CD4-positive, alpha-beta T cell treated with Interleukin-17A for 1 hour (primary cell): ENCODE measurements around the gene OBSCN.
A peak's percentile ranks its signal among the peaks of the same experiment; 100 is the strongest.

Experiments used
- DNase-seq: peaks from one replicate; pipeline ENCODE4 v3.0.0-alpha.2; 2020

The OBSCN gene

GRCh38 chr1:228170666-228171065 is 37.2 kb upstream of the OBSCN start:
- DNase-seq = no peak

DNA sequence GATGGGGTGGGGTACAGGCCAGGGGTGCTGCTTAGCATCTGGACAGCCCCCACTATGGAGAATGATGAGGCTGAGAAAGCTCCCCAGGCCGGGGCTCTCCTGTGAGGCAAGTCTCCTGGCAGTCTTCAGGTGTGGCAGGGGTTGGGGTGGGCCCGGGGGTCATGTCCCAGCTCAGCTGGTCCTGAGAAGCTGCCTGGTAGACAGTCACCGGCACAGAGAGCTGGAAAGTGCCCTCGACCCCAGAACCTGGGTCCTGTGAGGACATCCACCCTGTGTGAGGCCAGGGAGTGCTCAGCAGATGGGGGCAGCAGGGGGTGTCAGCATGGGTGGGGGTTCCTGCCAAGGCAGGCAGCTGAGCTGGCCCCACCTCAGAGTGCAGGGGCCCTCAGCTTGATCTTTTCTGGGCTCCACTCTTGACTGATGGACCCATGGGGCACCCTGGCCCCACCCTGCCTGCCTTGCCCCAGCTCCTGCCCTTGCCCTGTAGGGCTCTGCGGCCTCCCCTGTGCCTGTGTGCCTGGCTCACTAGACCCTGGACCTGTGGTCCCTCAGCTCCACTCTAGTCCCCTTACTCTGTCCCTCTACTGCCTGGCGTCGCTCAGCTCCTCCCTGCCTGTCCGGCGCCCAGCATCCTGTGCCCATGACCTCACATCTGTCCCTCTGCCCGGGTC is 36.5 kb upstream of the OBSCN start:
- no peak for DNase-seq

DNA sequence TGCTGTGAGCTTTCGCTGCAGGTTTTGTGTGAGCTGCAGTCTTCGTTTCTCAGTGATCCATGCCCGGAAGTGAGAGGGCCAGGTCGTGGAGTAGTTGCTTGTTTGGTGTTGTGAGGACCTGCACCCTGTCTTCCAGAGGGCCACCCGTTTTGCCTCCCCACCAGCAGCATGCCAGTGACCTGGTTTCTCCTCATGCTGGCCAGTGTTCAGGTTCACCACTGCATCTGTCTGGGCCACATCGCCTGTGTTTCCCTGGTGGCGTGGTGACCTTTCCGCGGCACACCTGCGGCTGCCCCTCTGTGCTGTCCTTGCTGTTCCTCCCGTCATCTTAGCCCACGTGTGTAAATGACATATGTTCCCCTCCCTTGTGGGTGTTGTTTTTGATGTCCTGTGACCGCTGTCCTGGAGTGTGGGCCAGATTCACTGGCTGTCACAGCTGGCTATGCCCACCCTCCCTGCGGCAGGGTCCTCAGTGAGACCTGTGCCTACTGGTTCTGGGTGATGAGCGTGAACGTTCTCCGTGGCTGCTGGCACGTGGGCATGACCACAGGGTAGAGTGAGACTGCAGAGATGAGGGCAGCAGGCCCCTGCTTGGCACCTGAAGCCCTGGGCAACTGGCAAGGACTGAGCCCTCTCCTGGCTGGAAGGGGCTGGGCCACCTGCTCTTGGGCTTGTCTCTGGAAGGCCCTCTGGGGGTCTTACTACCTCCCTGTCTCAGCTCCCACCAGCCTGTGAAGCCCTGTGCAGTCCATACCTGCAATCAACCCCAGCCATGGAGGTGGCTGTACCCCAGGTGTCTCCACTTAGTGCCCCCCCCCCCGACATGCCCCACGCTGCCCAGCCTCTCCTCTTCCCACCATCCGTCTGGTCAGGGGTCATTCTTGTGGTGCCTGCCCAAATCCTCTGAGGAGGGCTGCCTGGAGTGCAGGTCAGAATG is 35.0 kb upstream of the OBSCN start:
- no peak for DNase-seq

DNA sequence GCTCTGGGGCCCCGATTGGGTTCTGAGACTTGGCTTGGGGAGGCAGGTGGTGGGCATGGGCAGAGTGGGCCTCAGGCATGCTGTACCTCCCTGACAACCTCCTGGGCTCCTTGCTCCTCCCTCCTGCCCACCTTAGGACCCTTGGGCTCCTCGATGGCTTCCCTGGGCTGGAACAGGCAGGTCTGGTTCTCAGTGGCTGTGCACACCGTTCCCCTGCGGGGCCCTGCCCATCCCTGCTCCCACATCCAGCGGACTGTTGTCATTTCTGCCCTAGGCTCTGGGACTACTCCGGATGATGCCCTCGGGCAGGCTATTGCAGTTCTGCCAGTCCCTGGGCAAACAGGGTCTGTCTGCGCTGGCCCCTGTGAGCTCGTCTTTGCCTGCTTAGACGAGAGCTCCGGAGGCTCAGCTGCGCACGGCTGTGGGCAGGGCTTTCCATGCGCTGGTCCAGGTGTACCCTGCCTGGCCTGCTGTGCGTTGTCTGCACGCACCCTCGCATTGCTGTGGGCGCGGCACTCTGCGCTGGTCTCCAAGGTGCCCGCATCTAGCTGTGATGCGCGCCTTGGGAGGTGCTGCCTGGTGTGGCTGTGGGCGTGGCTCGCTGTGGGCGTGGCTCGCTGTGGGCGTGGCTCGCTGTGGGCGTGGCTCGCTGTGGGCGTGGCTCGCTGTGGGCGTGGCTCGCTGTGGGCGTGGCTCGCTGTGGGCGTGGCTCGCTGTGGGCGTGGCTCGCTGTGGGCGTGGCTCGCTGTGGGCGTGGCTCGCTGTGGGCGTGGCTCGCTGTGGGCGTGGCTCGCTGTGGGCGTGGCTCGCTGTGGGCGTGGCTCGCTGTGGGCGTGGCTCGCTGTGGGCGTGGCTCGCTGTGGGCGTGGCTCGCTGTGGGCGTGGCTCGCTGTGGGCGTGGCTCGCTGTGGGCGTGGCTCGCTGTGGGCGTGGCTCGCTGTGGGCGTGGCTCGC is 34.0 kb upstream of the OBSCN start:
- peak; percentile 44 for DNase-seq

DNA sequence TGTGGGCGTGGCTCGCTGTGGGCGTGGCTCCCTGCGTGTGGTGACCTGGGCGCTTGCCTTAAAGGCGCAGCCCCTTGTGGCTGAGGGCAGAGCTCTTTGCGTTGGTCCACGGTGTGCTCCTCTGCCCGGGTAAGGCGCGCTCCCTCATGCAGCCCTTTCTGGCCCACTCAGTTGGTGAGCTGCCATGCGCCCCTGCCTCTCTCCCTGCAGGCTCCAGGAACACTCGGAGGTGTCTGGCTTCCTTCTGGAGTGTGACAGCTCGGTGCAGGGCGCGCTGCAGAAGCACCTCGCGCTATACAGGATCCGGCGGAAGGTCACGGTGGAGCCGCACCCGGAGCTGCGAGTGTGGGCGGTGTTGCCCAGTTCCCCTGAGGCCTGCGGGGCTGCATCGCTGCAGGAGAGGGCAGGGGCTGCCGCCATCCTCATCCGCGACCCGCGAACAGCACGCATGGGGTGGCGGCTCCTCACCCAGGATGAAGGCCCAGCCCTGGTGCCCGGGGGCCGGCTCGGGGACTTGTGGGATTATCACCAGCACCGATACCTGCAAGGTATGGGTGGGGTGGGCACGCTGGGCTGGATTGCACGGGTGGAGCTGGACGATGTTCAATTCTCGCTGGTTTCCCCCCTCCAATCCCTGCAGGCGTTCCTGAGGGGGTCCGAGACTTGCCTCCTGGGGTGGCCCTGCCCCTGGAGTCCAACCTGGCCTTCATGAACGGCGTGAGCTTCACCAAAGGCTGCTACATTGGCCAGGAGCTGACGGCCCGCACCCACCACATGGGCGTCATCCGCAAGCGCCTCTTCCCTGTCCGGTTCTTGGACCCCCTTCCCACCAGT is 33.1 kb upstream of the OBSCN start:
- peak; percentile 61 for DNase-seq

GRCh38 chr1:228175316-228176023 is 32.4 kb upstream of the OBSCN start:
- no peak for DNase-seq

DNA sequence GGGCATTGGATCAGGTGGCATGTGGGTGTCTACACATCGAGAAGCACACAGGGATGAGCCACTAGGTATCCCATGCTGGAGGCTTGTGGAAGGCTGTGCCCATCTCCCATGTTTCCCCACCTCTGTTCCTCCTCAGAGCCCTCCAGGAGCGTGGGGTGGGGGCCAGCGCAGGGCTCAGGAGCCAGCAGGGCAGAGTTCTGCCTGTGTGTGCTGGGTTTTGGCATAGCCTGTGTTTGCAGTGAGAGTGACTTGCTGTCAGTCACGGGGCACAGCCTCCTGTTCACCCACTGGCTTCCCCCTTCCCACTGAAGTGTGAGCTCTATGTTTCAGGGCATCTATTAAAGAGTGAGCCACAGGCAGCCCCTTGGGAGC is 31.8 kb upstream of the OBSCN start:
- DNase-seq = no peak

DNA sequence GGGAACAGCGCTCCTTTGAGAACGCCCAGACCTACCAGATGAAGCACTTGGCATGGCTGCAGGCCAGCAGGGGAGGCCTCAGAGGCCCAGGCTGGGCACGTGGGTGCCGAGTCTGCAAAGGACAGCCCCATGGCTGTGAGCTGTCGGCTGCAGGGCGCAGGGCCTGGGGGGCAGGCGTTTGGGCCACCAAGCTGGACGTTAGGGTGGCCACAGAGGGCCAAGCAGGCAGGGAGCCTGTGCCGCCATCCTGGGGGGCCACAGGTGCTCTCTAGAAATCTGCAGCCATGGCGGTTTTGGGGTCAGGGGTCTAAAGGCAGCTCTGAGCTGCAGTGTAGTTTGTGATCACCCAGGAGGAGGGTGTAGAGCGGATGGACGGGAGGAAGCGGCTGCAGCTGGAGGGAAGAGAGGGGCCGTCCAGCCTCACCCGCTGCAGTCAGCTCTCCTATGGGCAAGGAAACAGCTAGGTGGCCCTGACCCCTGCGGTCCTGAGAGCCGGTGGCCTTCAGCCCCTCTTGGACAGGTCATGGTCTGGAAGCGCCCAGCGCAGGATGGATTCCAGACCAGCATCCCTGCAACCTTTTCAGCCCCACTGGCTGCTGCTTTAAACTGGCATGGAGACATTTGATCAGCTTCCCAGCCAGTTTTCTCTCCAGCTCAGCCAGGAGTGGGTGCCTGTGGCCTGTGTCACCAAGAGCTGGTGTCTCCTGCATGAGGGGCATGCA is 31.2 kb upstream of the OBSCN start:
- no peak for DNase-seq

DNA sequence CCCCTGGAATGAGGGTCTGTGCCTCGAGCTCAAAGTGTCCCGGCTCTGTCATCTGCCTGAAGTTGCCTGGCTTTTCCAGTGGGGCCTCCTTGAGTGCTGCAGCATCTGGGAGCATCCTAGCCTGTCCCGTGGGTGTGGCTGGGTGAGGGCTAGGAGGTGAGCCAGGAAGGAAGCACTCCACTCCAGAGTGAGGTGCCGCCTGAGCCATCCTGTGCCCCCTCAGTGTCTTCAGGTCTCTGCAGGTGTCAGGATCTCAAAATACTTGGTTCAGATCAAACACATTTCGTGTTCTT is 30.7 kb upstream of the OBSCN start:
- DNase-seq = no peak

DNA sequence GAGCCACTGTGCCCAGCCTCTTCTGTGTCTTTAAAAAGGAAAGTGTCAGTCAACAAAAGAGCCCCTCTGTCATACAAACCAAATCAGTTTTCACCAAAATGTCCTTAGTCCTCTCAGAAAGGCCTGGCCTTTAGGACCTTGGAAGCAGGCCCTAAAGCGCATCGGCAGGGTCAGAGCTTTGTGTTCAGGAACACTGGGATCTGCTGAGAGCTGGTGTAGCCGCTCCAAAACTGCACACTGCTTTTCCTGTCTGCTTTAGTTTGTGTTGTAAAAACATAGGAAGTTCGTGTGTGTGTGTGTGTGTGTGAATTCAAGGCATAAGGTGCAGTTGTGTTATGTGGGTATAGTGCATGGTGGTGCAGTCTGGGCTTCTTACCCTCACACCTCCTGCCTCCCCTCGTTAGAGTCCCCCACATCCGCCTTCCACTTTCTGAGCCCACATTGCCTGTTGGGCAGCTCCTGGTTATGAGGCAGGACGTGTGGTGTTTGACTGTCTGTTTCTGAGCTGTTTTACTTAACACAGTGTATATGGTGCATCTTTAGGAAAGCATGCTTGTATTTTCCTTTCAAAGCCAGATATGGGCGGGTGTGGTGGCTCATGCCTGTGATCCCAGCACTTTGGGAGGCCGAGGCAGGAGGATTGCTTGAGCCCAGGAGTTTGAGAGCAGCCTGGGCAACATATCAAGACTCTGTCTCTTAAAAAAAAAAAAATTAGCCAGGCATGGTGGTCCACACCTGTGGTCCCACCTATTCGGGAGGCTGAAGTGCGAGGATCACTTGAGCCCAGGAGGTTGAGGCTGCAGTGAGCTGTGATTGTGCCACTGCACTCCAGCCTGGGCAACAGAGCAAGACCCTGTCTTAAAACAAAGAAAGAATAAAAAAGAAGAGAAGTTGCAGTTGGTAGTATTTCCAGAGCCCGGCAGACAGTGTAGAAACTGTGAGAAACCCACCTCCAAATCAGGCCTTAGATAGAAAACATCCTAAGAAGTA is 29.8 kb upstream of the OBSCN start:
- no peak for DNase-seq

- DNase-seq = no peak
Measured at GRCh38 chr1:228178737-228179684, 28.8 kb upstream of the OBSCN start.

- no peak for DNase-seq
Measured at GRCh38 chr1:228180271-228180958, 27.4 kb upstream of the OBSCN start.

DNA sequence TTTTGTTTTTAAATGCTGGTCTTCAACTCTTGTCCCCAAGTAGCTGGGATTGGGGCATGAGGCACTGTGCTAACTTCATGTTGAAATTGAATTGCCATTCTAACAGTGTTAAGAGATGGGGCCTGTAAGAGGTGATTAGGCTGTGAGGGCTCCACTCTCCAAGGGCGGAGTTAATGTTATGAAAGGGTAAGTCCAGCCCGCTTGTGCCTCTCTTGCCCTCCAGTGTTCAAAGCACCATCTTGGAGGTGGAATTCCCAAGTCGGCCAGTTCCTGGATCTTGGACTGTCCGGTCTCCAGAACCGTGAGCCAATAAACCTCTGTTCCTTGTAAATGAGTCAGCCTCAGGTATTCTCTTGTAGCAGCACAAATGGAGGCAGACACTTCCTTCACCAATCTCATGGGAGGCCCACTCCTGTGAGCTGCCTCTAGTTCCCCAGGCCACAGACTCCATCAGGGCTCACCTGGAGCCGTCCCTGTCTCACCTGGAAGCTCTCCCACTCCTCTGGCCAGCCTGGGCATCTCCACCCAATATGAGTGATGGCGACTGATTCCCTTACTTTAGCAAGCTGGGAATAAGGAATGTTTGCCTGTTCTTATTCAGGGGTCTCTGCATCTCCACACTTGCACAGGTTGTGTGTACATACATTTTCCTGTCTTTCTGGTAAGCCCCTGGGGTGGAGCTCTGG is 26.7 kb upstream of the OBSCN start:
- no peak for DNase-seq

- no peak for DNase-seq
Measured at GRCh38 chr1:228181645-228182034, 26.2 kb upstream of the OBSCN start.

GRCh38 chr1:228182296-228183030 is 25.4 kb upstream of the OBSCN start:
- DNase-seq = peak; percentile 36

DNA sequence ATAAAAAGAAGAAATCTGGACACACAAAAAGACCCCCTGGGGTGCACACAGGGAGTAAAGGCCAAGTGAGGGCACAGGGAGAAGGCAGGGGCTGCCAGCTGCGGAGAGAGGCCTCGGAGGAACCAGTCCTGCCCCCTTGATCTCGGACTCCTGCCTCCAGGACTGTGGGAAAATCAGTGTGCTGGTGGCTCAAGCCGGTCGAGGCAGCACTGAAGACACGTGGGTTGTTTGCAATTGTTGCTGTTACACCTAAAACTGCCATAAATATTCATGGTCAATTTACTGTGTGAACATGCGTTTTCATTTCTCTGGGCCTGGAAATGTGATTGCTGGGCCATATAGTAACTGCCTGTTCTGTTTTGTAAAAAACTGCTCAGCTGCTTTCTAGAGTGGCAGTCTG is 23.7 kb upstream of the OBSCN start:
- DNase-seq = no peak

GRCh38 chr1:228185641-228185965 is 22.2 kb upstream of the OBSCN start:
- DNase-seq = peak; percentile 74
